ENCODE measurements around the gene OVCA2. TPM values are rescaled to one million over a fixed set of nuclear protein-coding genes. Genes with fewer than 3 reads are reported as not detected.

OVCA2 gene
- total RNA-seq, 1 experiment from 2014 or later: 27.3 TPM

DNA sequence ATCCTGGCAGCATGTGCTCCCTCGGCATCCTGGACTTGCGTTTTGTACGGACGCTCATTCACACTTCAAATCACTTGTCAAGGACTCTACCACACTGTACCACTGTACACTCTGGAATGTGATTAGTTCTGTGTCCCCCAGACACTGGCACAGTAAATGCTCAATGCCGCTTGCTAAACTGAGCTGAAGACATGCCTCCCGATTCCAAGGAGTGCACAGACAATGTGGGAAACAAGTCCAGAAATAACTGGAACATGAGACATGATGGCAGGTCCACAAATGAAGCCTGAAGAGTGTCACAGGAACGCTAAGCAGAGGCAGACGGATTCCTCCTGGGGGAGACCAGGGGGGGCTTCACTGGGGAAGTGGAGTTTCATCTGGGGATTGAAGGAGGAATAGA, 35.2 kb downstream of the OVCA2 start (continued):
- TF ChIP-seq EZH2phosphoT487 (IDR thresholded peaks at IDR 0.05; ENCODE audit: borderline replicate concordance): no peak

DNA sequence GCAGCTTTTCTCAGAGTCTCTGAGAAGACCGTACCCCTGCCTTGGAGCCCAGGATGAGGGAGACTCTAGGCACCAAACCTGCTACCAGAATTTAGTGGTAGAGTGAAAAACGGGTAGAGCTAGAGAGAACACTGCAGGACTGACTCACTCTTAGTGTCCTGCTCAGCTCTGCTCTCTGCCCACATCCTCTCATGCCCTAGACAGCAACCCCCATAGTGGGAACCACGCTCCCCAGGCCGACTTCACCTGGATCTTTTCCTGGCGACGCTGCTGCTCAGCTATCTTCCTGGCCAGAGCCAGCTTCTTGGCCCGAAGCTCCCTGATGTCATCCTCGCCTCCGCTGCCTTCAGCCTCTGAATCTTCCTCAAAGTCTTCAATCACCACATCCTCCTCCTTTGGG, 39.7 kb downstream of the OVCA2 start:
- no peak overlapping the region for H3K9ac ChIP-seq (ENCODE audit: low read length)
- DNase-seq (ENCODE audit: low read depth, low spot score): no peak
- no peak overlapping the region for H2AFZ ChIP-seq (ENCODE audit: low read depth, low read length, poor library complexity, severe bottlenecking)
- POLR2A ChIA-PET: no interaction called here
- H3K79me2 ChIP-seq (ENCODE audit: insufficient read depth, low read length): no peaks in the 10 kb centered on the region
- TF ChIP-seq CEBPB (IDR thresholded peaks at IDR 0.05; ENCODE audit: low read depth): no peak
- TF ChIP-seq ZFX (IDR thresholded peaks at IDR 0.05): no peak
- TF ChIP-seq SRF (IDR thresholded peaks at IDR 0.05; ENCODE audit: low read depth): no peak
- TF ChIP-seq EZH2 (IDR thresholded peaks at IDR 0.05): no peak
- no peak for TF ChIP-seq ZNF274 (IDR thresholded peaks at IDR 0.05; ENCODE audit: low read depth, low read length)
- no peak for TF ChIP-seq EZH2phosphoT487 (IDR thresholded peaks at IDR 0.05; ENCODE audit: borderline replicate concordance)
- TF ChIP-seq, protein P1, sequence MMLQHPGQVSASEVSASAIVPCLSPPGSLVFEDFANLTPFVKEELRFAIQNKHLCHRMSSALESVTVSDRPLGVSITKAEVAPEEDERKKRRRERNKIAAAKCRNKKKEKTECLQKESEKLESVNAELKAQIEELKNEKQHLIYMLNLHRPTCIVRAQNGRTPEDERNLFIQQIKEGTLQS (IDR thresholded peaks at IDR 0.05): no peak
- no peak for TF ChIP-seq SIN3A (IDR thresholded peaks at IDR 0.05; ENCODE audit: low read depth)
- no peak for TF ChIP-seq CBX3 (IDR thresholded peaks at IDR 0.05; ENCODE audit: low read depth)
- TF ChIP-seq, protein P2, sequence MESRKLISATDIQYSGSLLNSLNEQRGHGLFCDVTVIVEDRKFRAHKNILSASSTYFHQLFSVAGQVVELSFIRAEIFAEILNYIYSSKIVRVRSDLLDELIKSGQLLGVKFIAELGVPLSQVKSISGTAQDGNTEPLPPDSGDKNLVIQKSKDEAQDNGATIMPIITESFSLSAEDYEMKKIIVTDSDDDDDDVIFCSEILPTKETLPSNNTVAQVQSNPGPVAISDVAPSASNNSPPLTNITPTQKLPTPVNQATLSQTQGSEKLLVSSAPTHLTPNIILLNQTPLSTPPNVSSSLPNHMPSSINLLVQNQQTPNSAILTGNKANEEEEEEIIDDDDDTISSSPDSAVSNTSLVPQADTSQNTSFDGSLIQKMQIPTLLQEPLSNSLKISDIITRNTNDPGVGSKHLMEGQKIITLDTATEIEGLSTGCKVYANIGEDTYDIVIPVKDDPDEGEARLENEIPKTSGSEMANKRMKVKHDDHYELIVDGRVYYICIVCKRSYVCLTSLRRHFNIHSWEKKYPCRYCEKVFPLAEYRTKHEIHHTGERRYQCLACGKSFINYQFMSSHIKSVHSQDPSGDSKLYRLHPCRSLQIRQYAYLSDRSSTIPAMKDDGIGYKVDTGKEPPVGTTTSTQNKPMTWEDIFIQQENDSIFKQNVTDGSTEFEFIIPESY (IDR thresholded peaks at IDR 0.05; ENCODE audit: extremely low read depth, insufficient replicate concordance, low read length): no peak
- TF ChIP-seq YY1 (IDR thresholded peaks at IDR 0.05; ENCODE audit: extremely low read depth, insufficient replicate concordance, low read depth, low read length): no peak
- TF ChIP-seq POLR2AphosphoS5 (IDR thresholded peaks at IDR 0.05; ENCODE audit: low read depth, low read length): no peak
- no peak for TF ChIP-seq CTCF (IDR thresholded peaks at IDR 0.05 in 2 of 3, conservative IDR thresholded peaks at IDR 0.05 in 1 of 3; ENCODE audit: borderline replicate concordance in 1 of 3, insufficient read depth in 1 of 3, low read depth in 2 of 3, low read length in 2 of 3)
- CTCF ChIA-PET: no interaction called here
- RAD21 ChIA-PET (ENCODE audit: low non-redundant PET in 1 of 2, low total read pairs in 2 of 2, uncharacterized antibody in 2 of 2, unreplicated experiment in 2 of 2): no interaction called here
- no peak overlapping the region for H3K27ac ChIP-seq (ENCODE audit: low read depth, low read length)
- intact Hi-C loops (cut with micrococcal nuclease): no loop called here
- H3K27me3 ChIP-seq (ENCODE audit: insufficient read depth, low read length): no peaks in the 10 kb centered on the region
- H4K20me1 ChIP-seq (ENCODE audit: insufficient read depth): no peaks in the 10 kb centered on the region
- H3K9me3 ChIP-seq (ENCODE audit: control insufficient read depth in 1 of 2, insufficient read depth in 1 of 2, low read depth in 1 of 2, low read length in 2 of 2): no peaks in the 10 kb centered on the region
- H3K36me3 ChIP-seq (ENCODE audit: control insufficient read depth in 1 of 2, insufficient read depth in 2 of 2, low read length in 2 of 2): 0 out of 4 replicates have a peak, but pooled peaks cover 2% of the 10 kb centered on the region in 2 experiments
- peaks cover 0 to 16% of the 10 kb centered on the region in 2 experiments; a peak in 1 of 4 replicates for H3K4me1 ChIP-seq (ENCODE audit: control insufficient read depth in 1 of 2, insufficient read depth in 2 of 2, low read length in 2 of 2)
- no peak overlapping the region for H3K4me2 ChIP-seq (ENCODE audit: low read length)
- no peak overlapping the region for H3K4me3 ChIP-seq (replicated peaks in 1 of 2; ENCODE audit: low read depth in 1 of 2, low read length in 2 of 2)
- no peak for ATAC-seq
- no TSS peak for BruUV-seq (replicated peaks)
- H3K9me2 ChIP-seq (ENCODE audit: insufficient read depth): no peaks in the 10 kb centered on the region

Data from HCT116 (cell line).